Endothelial cell of umbilical vein (primary cell): ENCODE measurements around the gene TNFRSF8. TPM values are rescaled to one million over a fixed set of nuclear protein-coding genes. Genes with fewer than 3 reads are reported as not detected.
A peak's percentile ranks its signal among the peaks of the same experiment; 100 is the strongest.

Experiments
- BruUV-seq: library from RNA; stranded (reverse); fragments of 400-500 nt; replicated peaks from 2 replicates; lab custom pipeline; 2021; lab: Mats Ljungman, UMichigan
- CTCF ChIA-PET: fragments of 300-600, 350-600 bp; sonication (Branson Sonifier 250); formaldehyde crosslinking; loops from one replicate; lab custom pipeline; 2021; ENCODE audit warnings: antibody characterized with exemption, inconsistent platforms; lab: Charles Lee
- POLR2A ChIA-PET: fragments of 300-600, 350-600 bp; sonication (Branson Sonifier 250); formaldehyde crosslinking; loops from one replicate; lab custom pipeline; 2021; ENCODE audit warnings: antibody characterized with exemption, inconsistent platforms; lab: Charles Lee
- DNase-seq: peaks from one replicate; pipeline ENCODE4 v3.0.0-alpha.2; 2011; ENCODE audit warnings: low read depth, low spot score
- FAIRE-seq: peaks from 2 replicates; lab custom pipeline; 2011; peaks lifted over from hg19 to GRCh38; lab: Jason Lieb, UNC
- H2AFZ ChIP-seq: 2 replicates; pipeline ENCODE4 v1.6.0; 2012; ENCODE audit warnings: low read depth, low read length, control low read depth, inconsistent platforms
- H3K27ac ChIP-seq: 2 replicates; pipeline ENCODE4 v1.5.1; 2011; ENCODE audit warnings: low read depth, mild to moderate bottlenecking, control low read depth, low read length, moderate library complexity; ENCODE audit not compliant: insufficient read depth
- H3K27me3 ChIP-seq, 2 experiments: 2 replicates each; pipeline versions ENCODE4 v1.6.0 to v1.6.1; 2011; ENCODE audit warnings: low read length in 2 of 2, mixed read lengths in 1 of 2; ENCODE audit not compliant: control insufficient read depth in 2 of 2, insufficient read depth in 2 of 2
- H3K36me3 ChIP-seq, 2 experiments: 2 replicates in 1 of 2; 3 replicates in 1 of 2; pipeline ENCODE4 v1.5.1; 2011; ENCODE audit warnings: low read length in 2 of 2, mild to moderate bottlenecking in 1 of 2, moderate library complexity in 1 of 2; ENCODE audit not compliant: control insufficient read depth in 2 of 2, insufficient read depth in 2 of 2; ENCODE audit errors: extremely low read depth in 1 of 2
- H3K4me1 ChIP-seq: 3 replicates; pipeline ENCODE4 v1.5.1; 2011; ENCODE audit warnings: mild to moderate bottlenecking, low read length; ENCODE audit not compliant: control insufficient read depth, insufficient read depth; ENCODE audit errors: extremely low read depth
- H3K4me2 ChIP-seq: 2 replicates; pipeline ENCODE4 v1.6.1; 2011; ENCODE audit warnings: low read length, control low read depth, mixed read lengths; ENCODE audit not compliant: insufficient read depth
- H3K4me3 ChIP-seq, 3 experiments: fragments of 200-600 bp in 1 of 3; sonication (generic), shearing (Covaris generic) in 1 of 3; replicated peaks in 1 of 3; 2 replicates each; pipeline ENCODE4 v1.5.1; 2011 to 2016; ENCODE audit warnings: control low read depth in 3 of 3, low read length in 3 of 3, mild to moderate bottlenecking in 2 of 3, inconsistent platforms in 1 of 3, low read depth in 1 of 3, moderate library complexity in 1 of 3; ENCODE audit not compliant: insufficient read depth in 1 of 3
- H3K79me2 ChIP-seq: 2 replicates; pipeline ENCODE4 v1.6.0; 2012; ENCODE audit warnings: low read length, inconsistent platforms; ENCODE audit not compliant: control insufficient read depth, insufficient read depth
- H3K9ac ChIP-seq: replicated peaks from 2 replicates; pipeline ENCODE3; 2011; ENCODE audit warnings: low read length, control low read depth; ENCODE audit not compliant: insufficient read depth; ENCODE audit errors: extremely low read depth
- H3K9me1 ChIP-seq: replicated peaks from 3 replicates; pipeline ENCODE4 v1.6.0; 2011; ENCODE audit warnings: mild to moderate bottlenecking, low read length; ENCODE audit not compliant: control insufficient read depth, insufficient read depth; ENCODE audit errors: extremely low read depth
- H3K9me3 ChIP-seq: replicated peaks from 2 replicates; pipeline ENCODE4 v1.5.1; 2012; ENCODE audit warnings: low read length, inconsistent platforms; ENCODE audit not compliant: control insufficient read depth, insufficient read depth
- H4K20me1 ChIP-seq: replicated peaks from 2 replicates; pipeline ENCODE3; 2011; ENCODE audit warnings: mild to moderate bottlenecking, low read length; ENCODE audit not compliant: control insufficient read depth, insufficient read depth; ENCODE audit errors: extremely low read depth
- EZH2 ChIP-seq: IDR thresholded peaks from 2 replicates; pipeline ENCODE4 v1.6.1; 2012; ENCODE audit warnings: borderline replicate concordance, low read depth, mild to moderate bottlenecking, moderate library complexity, low read length, inconsistent platforms; ENCODE audit not compliant: severe bottlenecking
- JUN ChIP-seq: IDR thresholded peaks from 2 replicates; pipeline ENCODE4 v1.6.1; 2011; ENCODE audit warnings: borderline replicate concordance, low read depth; ENCODE audit not compliant: insufficient read length, insufficient read depth
- MAX ChIP-seq: IDR thresholded peaks from 2 replicates; pipeline ENCODE4 v1.6.1; 2011; ENCODE audit not compliant: insufficient read depth, insufficient read length
- MYC ChIP-seq: IDR thresholded peaks from one replicate; pipeline ENCODE4 v1.6.1; 2011; ENCODE audit warnings: mild to moderate bottlenecking, low read depth, low read length
- POLR2AphosphoS5 ChIP-seq: IDR thresholded peaks from 2 replicates; pipeline ENCODE4 v1.6.1; 2012; ENCODE audit warnings: low read depth, mild to moderate bottlenecking, control low read depth, low read length, moderate library complexity; ENCODE audit not compliant: insufficient read depth
- dilution Hi-C: fragments of 300-500 bp; cut with MboI; formaldehyde crosslinking; loops from one replicate; pipeline ENCODE4 v1.15.0; 2019; ENCODE audit warnings: low sequenced_read_pairs; ENCODE audit not compliant: extremely low pct_ligation_motif_present
- intact Hi-C: fragments of 100-400 bp; cut with micrococcal nuclease; formaldehyde crosslinking; loops from one replicate; pipeline ENCODE4 v1.10.0; 2022
- polyA plus RNA-seq, 4 experiments: library from polyadenylated mRNA; depleted of rRNA in 3 of 4; stranded (reverse) in 3 of 4; unstranded in 1 of 4; fragments of >200 nt; gene quantifications; 2 replicates each; pipeline versions ENCODE4 v1.2.1 to v1.2.3, GENCODE V29; 2011 to 2012; ENCODE audit warnings: missing spikeins in 1 of 4
- total RNA-seq: library from RNA; stranded (reverse); gene quantifications from 2 replicates; pipeline ENCODE4 v1.2.3, GENCODE V29; 2021

TNFRSF8 gene
- total and polyA plus RNA-seq, 2 donors (not counting 3 experiments of a cell fraction or from before 2014, with no cell fraction given) = 0.47 TPM; not detected in 1

- peak overlapping the region; percentile 4 for H3K9ac ChIP-seq
- intact Hi-C loops (loop anchor here (1.0 kb wide), 1 partner anchor 10 kb away; no protein-coding TSS in a partner anchor), dilution Hi-C loops (no loop called here)
- TF ChIP-seq JUN (no peak), MAX (no peak), EZH2 (no peak), MYC (no peak), POLR2AphosphoS5 (no peak)
- no TSS peak for BruUV-seq
- no peaks in the 10 kb centered on the region for H4K20me1 ChIP-seq
- H3K4me1 ChIP-seq = peaks cover 22% of the 10 kb centered on the region
- no peak overlapping the region for H3K27ac ChIP-seq
- no peaks in the 10 kb centered on the region for H3K9me1 ChIP-seq
- peak overlapping the region; percentile 85 for H3K4me2 ChIP-seq
- peak overlapping the region in 2 of 3 experiments; percentile 74 to 84 for H3K4me3 ChIP-seq
- no peaks in the 10 kb centered on the region for H3K27me3 ChIP-seq
- H3K36me3 ChIP-seq = peaks cover 0 to 3% of the 10 kb centered on the region in 2 experiments
- no peak overlapping the region for H2AFZ ChIP-seq
- POLR2A ChIA-PET = interaction anchor here (0.5 to 0.8 kb wide), 3 partner anchors 9 to 259 kb away, joined by 3 to 5 read pairs (median 3); no protein-coding TSS in a partner anchor
- CTCF ChIA-PET = interaction anchor here (0.9 to 5.5 kb wide), 7 partner anchors 10 to 43 kb away, joined by 3 to 48 read pairs (median 7); no protein-coding TSS in a partner anchor
- H3K79me2 ChIP-seq = peaks cover 39% of the 10 kb centered on the region
- FAIRE-seq (peak; percentile 91), DNase-seq (no peak)
- no peaks in the 10 kb centered on the region for H3K9me3 ChIP-seq
Observed at GRCh38 chr1:12168451-12169160, 105.5 kb downstream of the TNFRSF8 start.
